B cell (primary cell): ENCODE measurements around the gene PHF19. TPM values are rescaled to one million over a fixed set of nuclear protein-coding genes. Genes with fewer than 3 reads are reported as not detected.

Source experiments
- ATAC-seq: fragments of 200-7000 bp; cut with Tn5 transposase; one replicate; pipeline ENCODE4 v1.10.0; 2021; ENCODE audit warnings: low read depth, mild to moderate bottlenecking, moderate number of reproducible peaks, moderate library complexity
- CTCF ChIA-PET: fragments of 350-600 bp; sonication (Branson Sonifier 250); formaldehyde crosslinking; loops from one replicate; lab custom pipeline; 2021; ENCODE audit warnings: antibody characterized with exemption, inconsistent platforms; lab: Charles Lee
- POLR2A ChIA-PET: fragments of 350-600 bp; sonication (Branson Sonifier 250); formaldehyde crosslinking; loops from one replicate; lab custom pipeline; 2021; ENCODE audit warnings: antibody characterized with exemption; lab: Charles Lee
- DNase-seq: peaks from one replicate; pipeline ENCODE4 v3.0.0; 2013
- H2AFZ ChIP-seq: 2 replicates; pipeline ENCODE4 v1.6.1; 2012; ENCODE audit warnings: mild to moderate bottlenecking, low read depth, low read length; ENCODE audit not compliant: insufficient read depth, poor library complexity, severe bottlenecking
- H3K27ac ChIP-seq, 2 donors: 1 replicate in 1 of 2; 2 replicates in 1 of 2; pipeline ENCODE4 v1.5.1; 2012 to 2013; ENCODE audit warnings: low read length in 2 of 2, mild to moderate bottlenecking in 2 of 2, moderate library complexity in 1 of 2
- H3K27me3 ChIP-seq, 4 experiments: fragments of 200-600 bp in 1 of 4; sonication (generic) in 1 of 4; replicated peaks in 1 of 4; 1 replicate in 2 of 4; 2 replicates in 2 of 4; pipeline versions ENCODE4 v1.6.1 to v1.7.0; 2013 to 2016; ENCODE audit warnings: low read length in 3 of 4, mild to moderate bottlenecking in 2 of 4, mixed read lengths in 1 of 4, moderate library complexity in 1 of 4; ENCODE audit not compliant: insufficient read depth in 4 of 4, control insufficient read depth in 3 of 4; ENCODE audit errors: control extremely low read depth in 1 of 4
- H3K36me3 ChIP-seq, 2 experiments: replicated peaks in 1 of 2; 1 replicate in 1 of 2; 2 replicates in 1 of 2; pipeline versions ENCODE4 v1.6.1 to v1.7.1; 2013; ENCODE audit warnings: low read length in 1 of 2; ENCODE audit not compliant: insufficient read depth in 2 of 2, control insufficient read depth in 1 of 2; ENCODE audit errors: control extremely low read depth in 1 of 2, extremely low read depth in 1 of 2
- H3K4me1 ChIP-seq, 2 donors: fragments of 200-600 bp in 1 of 2; sonication (generic) in 1 of 2; 1 replicate in 1 of 2; 2 replicates in 1 of 2; pipeline versions ENCODE4 v1.5.1 to v1.6.1; 2013 to 2017; ENCODE audit warnings: low read length in 2 of 2; ENCODE audit not compliant: control insufficient read depth in 2 of 2, insufficient read depth in 2 of 2
- H3K4me2 ChIP-seq: replicated peaks from 2 replicates; pipeline ENCODE3; 2012; ENCODE audit warnings: mild to moderate bottlenecking, low read depth, low read length; ENCODE audit not compliant: poor library complexity, severe bottlenecking
- H3K4me3 ChIP-seq, 5 experiments: fragments of 200-600 bp in 1 of 5; sonication (generic) in 1 of 5; 1 replicate in 3 of 5; 2 replicates in 2 of 5; pipeline versions ENCODE4 v1.5.1 to v1.7.0; 2011 to 2016; ENCODE audit warnings: low read length in 4 of 5, mild to moderate bottlenecking in 4 of 5, low read depth in 2 of 5, control low read depth in 1 of 5, moderate library complexity in 1 of 5; ENCODE audit not compliant: insufficient read depth in 1 of 5; ENCODE audit errors: control extremely low read depth in 1 of 5, extremely low read depth in 1 of 5
- H3K79me2 ChIP-seq: fragments of 200-600 bp; sonication (generic); one replicate; pipeline ENCODE4 v1.6.0; 2016; ENCODE audit warnings: low read length; ENCODE audit not compliant: control insufficient read depth, insufficient read depth
- H3K9ac ChIP-seq: fragments of 200-600 bp; sonication (generic); 2 replicates; pipeline ENCODE4 v1.6.1; 2017; ENCODE audit warnings: mild to moderate bottlenecking, low read length, moderate library complexity
- H3K9me3 ChIP-seq, 3 donors: one replicate each; pipeline versions ENCODE4 v1.6.1 to v1.7.1; 2013; ENCODE audit warnings: low read length in 2 of 3; ENCODE audit not compliant: control insufficient read depth in 2 of 3, insufficient read depth in 1 of 3; ENCODE audit errors: control extremely low read depth in 1 of 3
- H4K20me1 ChIP-seq: 2 replicates; pipeline ENCODE4 v1.6.0; 2012; ENCODE audit warnings: mild to moderate bottlenecking, low read length; ENCODE audit not compliant: insufficient read depth, control insufficient read depth, poor library complexity, severe bottlenecking
- H3K27ac Mint-ChIP-seq: one replicate; pipeline ENCODE4 v1.8.0; 2021; ENCODE audit warnings: mixed read lengths
- H3K27me3 Mint-ChIP-seq: one replicate; pipeline ENCODE4 v1.8.0; 2021; ENCODE audit warnings: mixed read lengths
- H3K4me1 Mint-ChIP-seq: one replicate; pipeline ENCODE4 v1.8.0; 2021; ENCODE audit warnings: mixed read lengths
- H3K4me3 Mint-ChIP-seq: one replicate; pipeline ENCODE4 v1.8.0; 2021; ENCODE audit warnings: mixed read lengths
- H3K9me3 Mint-ChIP-seq: one replicate; pipeline ENCODE4 v1.8.0; 2022; ENCODE audit warnings: mixed read lengths; ENCODE audit not compliant: insufficient read depth
- EZH2 ChIP-seq: IDR thresholded peaks from 2 replicates; pipeline ENCODE4 v1.6.1; 2012; ENCODE audit warnings: borderline replicate concordance, low read depth, mild to moderate bottlenecking, moderate library complexity, low read length; ENCODE audit not compliant: insufficient read depth, poor library complexity, severe bottlenecking
- WGBS: methylation state at CpG from one replicate; pipeline ENCODE4 v1.1.5; 2013; ENCODE audit warnings: missing lambda C conversion rate; ENCODE audit not compliant: insufficient coverage; 5-methylcytosine and 5-hydroxymethylcytosine counted together
- intact Hi-C: fragments of 100-400 bp; cut with micrococcal nuclease; formaldehyde crosslinking; loops from one replicate; pipeline ENCODE4 v1.10.0; 2022
- polyA plus RNA-seq: library from polyadenylated mRNA; depleted of rRNA; stranded (reverse); fragments of >200 nt; gene quantifications from 2 replicates; pipeline ENCODE4 v1.2.3, GENCODE V29; 2012
- total RNA-seq, 2 donors: library from RNA; stranded (reverse); fragments of 120-200 nt in 1 of 2; gene quantifications; 1 replicate in 1 of 2; 2 replicates in 1 of 2; pipeline versions ENCODE4 v1.2.3 to v1.2.4, GENCODE V29; 2013 to 2022
- TF ChIP-seq, protein P1 (sequence below): fragments of 200-600 bp; IDR thresholded peaks from one replicate; pipeline ENCODE4 v1.8.0; 2022; ENCODE audit warnings: antibody characterized with exemption, mild to moderate bottlenecking

The PHF19 gene
- total and polyA plus RNA-seq, 2 donors (not counting 1 experiment from before 2014, with no cell fraction given), result 17.0 to 20.9 TPM

DNA sequence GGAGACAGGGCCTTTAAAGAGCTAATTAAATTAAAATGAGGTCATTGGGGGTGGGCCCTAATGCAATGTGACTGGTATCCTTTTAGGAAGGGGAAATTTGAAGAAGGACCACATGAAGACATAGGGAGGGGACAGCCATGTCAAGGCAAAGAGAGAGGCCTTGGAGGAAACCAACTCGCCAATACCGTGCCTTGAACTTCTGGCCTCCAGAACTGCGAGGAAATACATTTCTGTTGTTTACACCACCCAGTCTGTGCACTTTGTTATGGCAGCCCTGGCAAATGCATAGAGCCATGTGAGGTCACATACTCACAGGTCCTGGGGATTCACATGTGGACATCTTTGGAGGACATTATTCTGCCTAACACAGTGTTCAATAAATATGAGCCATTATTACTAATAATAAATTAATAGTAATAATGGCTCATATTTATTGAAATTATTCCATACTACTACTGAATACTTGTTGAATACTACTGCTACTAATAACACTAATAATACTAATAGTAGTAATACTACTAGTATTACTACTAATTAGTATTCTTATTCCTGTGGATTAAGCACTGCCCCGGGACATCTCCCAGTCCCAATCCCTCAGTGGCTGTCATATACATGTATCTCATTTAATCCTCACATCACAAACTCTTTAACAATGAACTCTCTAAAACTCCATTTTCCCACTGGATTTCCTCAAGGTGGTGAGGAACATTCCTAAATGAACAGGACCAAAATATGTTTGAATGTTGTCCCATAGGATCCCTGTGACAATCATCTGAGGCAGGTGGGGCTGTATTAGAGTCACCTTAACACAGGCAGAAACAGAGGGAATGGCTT lies 41.2 kb upstream of the PHF19 start:
- WGBS, result 96% methylated on average over 4 of the region's 4 CpGs
- H3K27ac ChIP-seq, result no peak overlapping the region
- H2AFZ ChIP-seq, result no peak overlapping the region
- H3K4me1 Mint-ChIP-seq, result peaks cover 38% of the 10 kb centered on the region
- no peak overlapping the region for H3K4me3 Mint-ChIP-seq
- TF ChIP-seq, protein P1, sequence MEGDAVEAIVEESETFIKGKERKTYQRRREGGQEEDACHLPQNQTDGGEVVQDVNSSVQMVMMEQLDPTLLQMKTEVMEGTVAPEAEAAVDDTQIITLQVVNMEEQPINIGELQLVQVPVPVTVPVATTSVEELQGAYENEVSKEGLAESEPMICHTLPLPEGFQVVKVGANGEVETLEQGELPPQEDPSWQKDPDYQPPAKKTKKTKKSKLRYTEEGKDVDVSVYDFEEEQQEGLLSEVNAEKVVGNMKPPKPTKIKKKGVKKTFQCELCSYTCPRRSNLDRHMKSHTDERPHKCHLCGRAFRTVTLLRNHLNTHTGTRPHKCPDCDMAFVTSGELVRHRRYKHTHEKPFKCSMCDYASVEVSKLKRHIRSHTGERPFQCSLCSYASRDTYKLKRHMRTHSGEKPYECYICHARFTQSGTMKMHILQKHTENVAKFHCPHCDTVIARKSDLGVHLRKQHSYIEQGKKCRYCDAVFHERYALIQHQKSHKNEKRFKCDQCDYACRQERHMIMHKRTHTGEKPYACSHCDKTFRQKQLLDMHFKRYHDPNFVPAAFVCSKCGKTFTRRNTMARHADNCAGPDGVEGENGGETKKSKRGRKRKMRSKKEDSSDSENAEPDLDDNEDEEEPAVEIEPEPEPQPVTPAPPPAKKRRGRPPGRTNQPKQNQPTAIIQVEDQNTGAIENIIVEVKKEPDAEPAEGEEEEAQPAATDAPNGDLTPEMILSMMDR, result no peak
- TF ChIP-seq EZH2, result no peak
- peaks cover 0 to 8% of the 10 kb centered on the region in 2 experiments for H3K36me3 ChIP-seq
- peaks cover 6% of the 10 kb centered on the region for H3K79me2 ChIP-seq
- H3K9me3 Mint-ChIP-seq, result no peaks in the 10 kb centered on the region
- no peaks in the 10 kb centered on the region for H3K27me3 Mint-ChIP-seq
- no peak overlapping the region for H3K9ac ChIP-seq
- H3K9me3 ChIP-seq, result peaks cover 0 to 5% (median 0%) of the 10 kb centered on the region in 3 donors
- CTCF ChIA-PET, result interaction anchor here (0.8 kb wide), 1 partner anchor 32 kb away, joined by 3 read pairs; no protein-coding TSS in a partner anchor
- H3K27ac Mint-ChIP-seq, result peak overlapping the region; percentile 10
- ATAC-seq (no peak), DNase-seq (no peak)
- H3K27me3 ChIP-seq, result no peaks in the 10 kb centered on the region
- peaks cover 14 to 28% of the 10 kb centered on the region in 2 donors for H3K4me1 ChIP-seq
- H3K4me2 ChIP-seq, result no peak overlapping the region
- no peaks in the 10 kb centered on the region for H4K20me1 ChIP-seq
- H3K4me3 ChIP-seq, result no peak overlapping the region
- intact Hi-C loops, result no loop called here
- POLR2A ChIA-PET, result no interaction called here
